Progenitor cell of endocrine pancreas (in vitro differentiated cells): ENCODE data around the gene POLR3GL. TPM values are rescaled to one million over a fixed set of nuclear protein-coding genes. Genes with fewer than 3 reads are reported as not detected.

ENCODE experiments used
- DNase-seq: peaks from one replicate; pipeline ENCODE4 v3.0.0; 2021; ENCODE audit warnings: low spot score; ENCODE audit not compliant: unreplicated experiment
- H3K27ac Mint-ChIP-seq: 2 replicates; pipeline ENCODE4 v1.8.0; 2021; ENCODE audit warnings: mild to moderate bottlenecking, moderate library complexity, mixed read lengths
- H3K27me3 Mint-ChIP-seq: 2 replicates; pipeline ENCODE4 v1.8.0; 2021; ENCODE audit warnings: mixed read lengths
- H3K36me3 Mint-ChIP-seq: 2 replicates; pipeline ENCODE4 v1.8.0; 2022; ENCODE audit warnings: mixed read lengths; ENCODE audit not compliant: insufficient read depth
- H3K4me1 Mint-ChIP-seq: 2 replicates; pipeline ENCODE4 v1.8.0; 2021; ENCODE audit warnings: low read depth, mixed read lengths
- H3K4me3 Mint-ChIP-seq: 2 replicates; pipeline ENCODE4 v1.8.0; 2021; ENCODE audit warnings: low read depth, mild to moderate bottlenecking, moderate library complexity, mixed read lengths
- H3K9me3 Mint-ChIP-seq: 2 replicates; pipeline ENCODE4 v1.8.0; 2021; ENCODE audit warnings: low read depth, mixed read lengths
- total RNA-seq: library from RNA; stranded (reverse); gene quantifications from 2 replicates; pipeline ENCODE4 v1.2.1, GENCODE V29; 2021
- TF ChIP-seq, protein P1 (sequence below): fragments of 200-600 bp; sonication (generic); IDR thresholded peaks from one replicate; pipeline ENCODE4 v1.5.0; 2021; ENCODE audit warnings: antibody characterized with exemption, mild to moderate bottlenecking; ENCODE audit not compliant: unreplicated experiment

The POLR3GL gene
- total RNA-seq, 1 donor from 2014 or later = 13.7 TPM

DNA sequence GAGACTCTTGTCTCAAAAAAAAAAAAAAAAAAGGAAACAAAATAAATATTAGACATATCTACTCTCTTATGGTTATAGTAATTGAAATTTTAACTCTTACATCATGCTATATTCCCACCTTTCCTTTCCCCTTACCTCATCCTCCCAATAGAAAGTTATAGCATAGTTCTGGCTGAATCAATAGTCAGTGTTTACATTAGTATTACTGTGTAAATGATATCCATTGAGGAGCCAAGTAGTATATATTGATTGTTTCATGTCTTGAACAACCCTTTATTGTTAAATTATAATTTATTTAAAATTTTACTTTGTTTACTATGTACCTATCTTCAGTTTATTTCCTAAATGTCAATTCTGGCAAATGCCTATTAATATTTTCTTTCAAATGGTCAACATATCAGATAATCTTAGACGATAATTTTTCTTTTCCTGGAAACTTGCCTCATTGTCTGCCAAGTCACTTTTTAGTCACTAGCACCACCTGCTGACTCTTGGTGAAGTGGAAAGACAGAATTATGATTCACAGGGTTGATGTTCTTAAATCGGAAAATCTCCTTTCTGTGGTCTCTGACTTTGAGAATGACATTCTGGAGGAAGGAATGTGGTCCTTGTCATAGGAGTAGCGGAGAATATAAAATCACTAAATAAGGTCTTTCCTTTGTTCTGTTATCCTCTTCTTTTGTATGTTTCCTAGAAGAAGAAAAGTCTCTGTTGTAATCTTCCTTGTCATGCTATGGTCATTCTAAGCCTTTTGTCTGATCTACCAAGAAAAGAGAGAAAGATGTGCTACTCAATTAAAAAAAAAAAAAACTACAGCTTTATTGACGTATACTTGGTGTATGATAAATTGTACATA, 48.4 kb downstream of the POLR3GL start:
- Mint-ChIP-seq H3K4me3 (no peak overlapping the region), H3K27ac (no peak overlapping the region)
- no peak for DNase-seq

DNA sequence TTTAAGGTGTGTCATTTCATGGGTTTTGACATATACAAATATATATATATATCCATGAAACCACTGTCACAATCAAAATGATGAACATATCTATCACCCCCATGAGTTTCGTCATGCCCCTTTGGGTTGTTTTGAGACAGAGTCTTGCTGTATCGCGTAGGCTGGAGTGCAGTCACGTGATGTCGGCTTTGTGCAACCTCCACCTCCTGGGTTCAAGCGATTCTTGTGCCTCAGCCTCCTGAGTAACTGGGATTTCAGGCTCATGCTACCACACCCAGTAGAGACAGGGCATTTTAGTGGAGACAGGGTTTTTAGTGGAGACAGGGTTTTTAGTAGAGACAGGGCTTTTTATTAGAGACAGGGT, 49.1 kb downstream of the POLR3GL start:
- TF ChIP-seq, protein P1, sequence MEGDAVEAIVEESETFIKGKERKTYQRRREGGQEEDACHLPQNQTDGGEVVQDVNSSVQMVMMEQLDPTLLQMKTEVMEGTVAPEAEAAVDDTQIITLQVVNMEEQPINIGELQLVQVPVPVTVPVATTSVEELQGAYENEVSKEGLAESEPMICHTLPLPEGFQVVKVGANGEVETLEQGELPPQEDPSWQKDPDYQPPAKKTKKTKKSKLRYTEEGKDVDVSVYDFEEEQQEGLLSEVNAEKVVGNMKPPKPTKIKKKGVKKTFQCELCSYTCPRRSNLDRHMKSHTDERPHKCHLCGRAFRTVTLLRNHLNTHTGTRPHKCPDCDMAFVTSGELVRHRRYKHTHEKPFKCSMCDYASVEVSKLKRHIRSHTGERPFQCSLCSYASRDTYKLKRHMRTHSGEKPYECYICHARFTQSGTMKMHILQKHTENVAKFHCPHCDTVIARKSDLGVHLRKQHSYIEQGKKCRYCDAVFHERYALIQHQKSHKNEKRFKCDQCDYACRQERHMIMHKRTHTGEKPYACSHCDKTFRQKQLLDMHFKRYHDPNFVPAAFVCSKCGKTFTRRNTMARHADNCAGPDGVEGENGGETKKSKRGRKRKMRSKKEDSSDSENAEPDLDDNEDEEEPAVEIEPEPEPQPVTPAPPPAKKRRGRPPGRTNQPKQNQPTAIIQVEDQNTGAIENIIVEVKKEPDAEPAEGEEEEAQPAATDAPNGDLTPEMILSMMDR = no peak
- peaks cover 6% of the 10 kb centered on the region for H3K4me1 Mint-ChIP-seq
- no peaks in the 10 kb centered on the region for H3K9me3 Mint-ChIP-seq
- no peaks in the 10 kb centered on the region for H3K36me3 Mint-ChIP-seq
- H3K4me3 Mint-ChIP-seq = no peak overlapping the region
- no peak overlapping the region for H3K27ac Mint-ChIP-seq
- DNase-seq = no peak
- H3K27me3 Mint-ChIP-seq = peaks cover 35% of the 10 kb centered on the region

More for the DNA sequence above, 48.4 kb downstream of the POLR3GL start:
- peaks cover 6% of the 10 kb centered on the region for H3K4me1 Mint-ChIP-seq
- H3K9me3 Mint-ChIP-seq = no peaks in the 10 kb centered on the region
- peaks cover 29% of the 10 kb centered on the region for H3K27me3 Mint-ChIP-seq
- TF ChIP-seq, protein P1 = peak; percentile 63
- no peaks in the 10 kb centered on the region for H3K36me3 Mint-ChIP-seq

DNA sequence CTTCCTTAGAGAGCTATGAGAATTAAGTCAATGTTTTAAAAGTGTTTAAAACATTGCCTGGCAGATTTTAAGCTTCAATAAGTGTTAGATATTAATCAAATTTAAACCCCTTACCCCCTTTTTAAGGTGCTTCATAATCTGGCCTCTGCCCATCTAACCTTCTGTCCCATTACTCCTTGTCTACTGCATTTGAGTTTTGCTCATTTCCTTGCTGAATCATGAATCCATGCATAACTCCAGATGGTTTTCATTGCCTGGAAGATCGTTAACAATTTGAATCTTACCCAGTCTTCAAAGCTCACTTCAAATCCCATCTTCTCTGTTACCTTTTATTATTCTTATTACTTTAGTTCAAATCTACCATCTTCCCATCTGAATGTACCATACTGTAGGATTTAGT, 52.4 kb downstream of the POLR3GL start:
- DNase-seq = no peak
- Mint-ChIP-seq H3K36me3 (no peaks in the 10 kb centered on the region), H3K4me1 (peaks cover 11% of the 10 kb centered on the region), H3K27me3 (peaks cover 60% of the 10 kb centered on the region), H3K27ac (no peak overlapping the region), H3K9me3 (no peaks in the 10 kb centered on the region), H3K4me3 (no peak overlapping the region)
- TF ChIP-seq, protein P1 = no peak

DNA sequence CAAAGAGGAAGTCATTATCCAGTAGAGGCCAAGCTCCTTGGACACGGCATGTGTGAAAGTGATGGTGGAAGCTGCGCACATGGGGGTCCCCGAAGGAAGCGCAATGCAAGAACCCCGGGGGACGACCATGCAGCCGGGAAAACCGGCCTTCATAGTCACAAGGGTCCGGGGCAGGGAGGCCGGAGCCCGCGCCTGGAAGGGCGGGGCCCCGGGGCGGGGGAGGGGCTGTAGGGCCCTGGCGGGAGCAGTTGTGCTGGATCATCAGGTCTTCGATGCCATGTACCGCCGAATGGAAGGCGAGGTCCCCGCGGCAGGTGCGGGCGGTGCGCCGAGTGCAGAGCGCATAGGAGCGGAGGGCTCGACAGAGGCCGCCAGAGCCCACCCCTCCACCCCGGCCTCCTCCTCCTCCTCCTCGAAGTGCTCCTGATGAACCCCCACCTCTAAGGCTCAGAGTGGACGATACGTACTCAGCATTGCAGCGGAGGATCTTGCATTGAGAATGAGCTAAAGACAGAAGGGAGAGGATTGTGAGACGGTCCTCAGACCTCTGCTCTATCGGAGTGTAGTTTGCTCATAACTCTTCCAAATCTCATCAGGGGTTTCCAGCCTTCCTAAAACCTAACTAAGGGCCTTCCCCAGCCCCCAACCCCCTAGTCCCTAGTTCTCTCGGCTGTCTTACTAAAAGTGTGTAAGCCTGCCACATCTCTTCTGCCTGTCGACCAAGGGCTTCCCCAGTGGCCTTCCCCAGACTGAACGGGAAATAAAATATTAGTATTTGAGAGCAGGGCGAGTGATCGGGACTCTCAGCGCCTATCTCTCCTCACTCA, 55.0 kb downstream of the POLR3GL start:
- Mint-ChIP-seq H3K27me3 (peaks cover 60% of the 10 kb centered on the region), H3K9me3 (no peaks in the 10 kb centered on the region), H3K36me3 (no peaks in the 10 kb centered on the region), H3K27ac (no peak overlapping the region), H3K4me3 (no peak overlapping the region), H3K4me1 (peaks cover 5% of the 10 kb centered on the region)
- TF ChIP-seq, protein P1 = no peak
- no peak for DNase-seq
